HG02763 (cell line): Measurements from ENCODE around the gene ASXL1.
"Not testable (repeated sequence)": the region's sequence is repeated elsewhere in the genome, so short reads cannot be mapped to it uniquely, and the experiment has no call there.

Experiments used
- ATAC-seq: cut with Tn5 transposase; IDR thresholded peaks from one replicate; pipeline ENCODE4 v1.9.1; 2021; ENCODE audit warnings: mild to moderate bottlenecking, moderate library complexity; ENCODE audit not compliant: unreplicated experiment

ASXL1 gene

DNA sequence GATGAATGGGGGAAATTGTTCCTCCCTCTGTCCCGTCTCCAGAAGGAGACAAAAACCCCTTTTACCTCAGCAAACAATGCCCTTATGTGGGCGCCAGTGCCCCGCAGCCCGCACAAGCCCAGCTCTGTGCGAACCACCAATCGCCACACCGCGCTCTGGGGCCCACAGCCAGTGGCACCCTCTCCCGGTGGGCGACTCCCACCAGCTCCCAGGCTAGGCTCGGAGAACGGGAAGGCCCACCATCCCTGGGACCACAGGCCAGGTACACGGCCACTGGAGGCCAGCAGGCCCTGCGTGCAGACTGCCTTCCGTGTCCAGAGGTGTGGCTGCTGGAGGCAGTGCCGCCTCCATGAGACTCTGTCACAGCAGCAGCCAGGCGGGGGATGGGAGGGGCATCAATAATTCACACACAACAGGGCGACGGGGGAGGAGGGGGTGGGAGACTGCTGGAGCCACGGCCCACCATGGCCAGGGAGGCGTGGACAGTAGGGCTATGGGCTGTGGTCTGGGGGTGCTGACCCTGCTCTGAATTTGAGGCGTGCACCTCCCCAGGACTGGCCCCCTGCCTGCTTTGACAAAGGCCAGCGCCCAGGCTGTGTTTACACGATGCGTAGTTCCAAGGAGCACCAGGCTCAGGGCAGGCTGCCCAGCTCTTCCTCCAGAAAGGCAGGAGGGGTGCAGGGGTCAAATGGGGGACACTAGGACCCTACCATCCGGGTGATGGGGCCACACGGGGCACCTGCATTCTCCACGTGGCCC, 105.7 kb downstream of the ASXL1 start:
- no peak for ATAC-seq

DNA sequence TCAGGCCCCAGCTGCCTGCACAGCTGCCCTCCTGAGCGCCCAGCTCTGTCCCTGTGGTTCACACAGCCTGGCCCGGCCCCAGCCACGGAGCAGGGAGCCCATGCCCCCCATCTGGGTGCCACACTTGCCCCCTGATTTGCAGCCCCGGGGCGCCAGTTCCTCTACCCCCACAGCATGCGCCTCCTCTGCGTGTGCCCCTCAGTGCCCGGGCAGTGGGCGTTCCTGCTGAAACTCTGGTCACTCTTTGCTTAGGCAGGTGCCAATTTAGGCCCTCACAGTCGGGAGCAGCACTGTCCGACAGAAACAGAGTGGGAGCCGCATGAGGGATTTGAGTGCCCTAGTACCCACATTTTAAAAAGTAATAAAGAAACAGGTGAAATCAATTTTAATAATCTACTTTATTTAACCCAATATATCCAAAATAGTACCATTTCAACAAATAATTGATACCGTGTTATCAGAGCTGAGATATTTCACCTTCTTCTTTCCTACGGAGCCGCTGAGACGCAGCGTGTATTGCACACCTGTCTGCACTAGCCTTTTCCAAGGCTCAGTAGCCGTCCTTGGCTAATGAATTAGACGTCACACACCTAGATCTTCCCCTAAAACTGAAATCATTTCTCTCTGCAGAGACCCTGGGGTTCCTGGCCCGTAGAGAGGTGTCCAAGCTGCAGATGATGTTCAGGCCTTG, 106.4 kb downstream of the ASXL1 start:
- ATAC-seq: no peak

DNA sequence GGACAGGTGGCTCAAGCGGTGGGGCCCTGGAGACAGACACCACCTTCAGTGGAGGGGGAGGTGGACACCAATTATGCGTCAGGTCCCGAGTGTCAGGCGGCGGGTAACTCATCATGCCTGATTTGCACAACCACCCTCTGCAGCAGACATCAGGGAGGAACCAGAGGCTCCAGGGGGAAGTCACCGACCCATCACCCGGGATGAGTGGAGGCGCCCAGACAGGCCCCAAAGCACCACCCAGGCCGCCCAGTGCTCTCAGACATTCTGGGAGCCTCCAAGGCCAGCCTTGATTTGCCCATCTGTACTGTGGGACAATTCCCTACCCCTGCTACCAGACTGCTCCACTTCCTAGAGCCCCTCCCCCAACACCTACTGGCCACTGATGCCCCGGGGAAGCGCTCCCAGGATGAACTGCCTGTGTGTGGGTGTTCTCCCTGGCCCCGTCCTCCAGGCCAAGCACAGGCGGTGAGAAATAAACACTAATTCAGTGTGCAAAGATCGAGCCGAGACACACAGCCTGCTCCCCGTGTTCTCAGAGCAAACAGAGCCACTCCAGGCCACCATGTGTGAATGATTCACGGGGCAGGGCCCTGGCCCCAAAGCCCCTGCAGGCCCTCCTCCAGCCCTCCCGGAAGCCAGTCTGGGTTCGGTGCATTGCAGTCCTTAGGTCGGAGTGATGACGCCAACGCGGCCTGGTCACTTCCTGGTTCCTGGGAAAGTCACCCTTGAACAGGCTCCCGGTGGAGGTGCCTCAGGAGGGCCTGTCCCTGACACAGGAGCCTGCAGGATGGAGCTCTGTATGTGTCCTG, 107.2 kb downstream of the ASXL1 start:
- ATAC-seq: no peak

DNA sequence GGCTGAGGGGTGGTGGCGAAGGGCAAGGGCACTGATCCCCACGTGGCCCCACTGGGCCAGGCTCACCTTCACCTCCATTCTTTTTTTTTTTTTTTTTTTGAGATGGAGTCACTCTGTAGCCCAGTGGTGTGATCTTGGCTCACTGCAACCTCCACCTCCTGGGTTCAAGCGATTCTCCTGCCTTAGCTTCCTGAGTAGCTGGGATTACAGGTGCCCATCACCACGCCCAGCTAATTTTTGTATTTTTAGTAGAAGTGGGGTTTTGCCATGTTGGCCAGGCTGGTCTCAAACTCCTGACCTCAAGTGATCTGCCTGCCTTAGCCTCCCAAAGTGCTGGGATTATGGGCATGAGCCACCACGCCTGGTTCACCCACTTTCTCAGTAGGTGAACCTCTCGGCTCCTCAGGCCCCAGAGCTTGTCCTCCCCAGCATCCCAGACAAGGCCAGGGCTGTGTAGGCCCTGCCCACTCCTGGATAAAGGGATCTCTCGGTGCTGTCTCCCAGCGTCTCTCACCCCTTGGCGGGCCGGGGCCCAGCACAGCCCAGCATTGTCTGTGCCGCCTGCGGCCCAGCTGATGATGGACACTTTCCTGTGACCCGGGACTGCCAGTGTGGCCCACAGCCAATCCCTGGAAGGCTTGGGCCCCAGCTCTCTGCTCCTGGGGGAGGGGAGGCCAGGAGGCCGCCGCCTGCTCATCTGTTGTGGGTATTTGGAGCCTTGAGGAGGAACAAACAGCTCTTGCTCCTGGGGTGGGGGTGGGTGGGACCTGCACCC, 108.0 kb downstream of the ASXL1 start:
- not testable (repeated sequence) for ATAC-seq

DNA sequence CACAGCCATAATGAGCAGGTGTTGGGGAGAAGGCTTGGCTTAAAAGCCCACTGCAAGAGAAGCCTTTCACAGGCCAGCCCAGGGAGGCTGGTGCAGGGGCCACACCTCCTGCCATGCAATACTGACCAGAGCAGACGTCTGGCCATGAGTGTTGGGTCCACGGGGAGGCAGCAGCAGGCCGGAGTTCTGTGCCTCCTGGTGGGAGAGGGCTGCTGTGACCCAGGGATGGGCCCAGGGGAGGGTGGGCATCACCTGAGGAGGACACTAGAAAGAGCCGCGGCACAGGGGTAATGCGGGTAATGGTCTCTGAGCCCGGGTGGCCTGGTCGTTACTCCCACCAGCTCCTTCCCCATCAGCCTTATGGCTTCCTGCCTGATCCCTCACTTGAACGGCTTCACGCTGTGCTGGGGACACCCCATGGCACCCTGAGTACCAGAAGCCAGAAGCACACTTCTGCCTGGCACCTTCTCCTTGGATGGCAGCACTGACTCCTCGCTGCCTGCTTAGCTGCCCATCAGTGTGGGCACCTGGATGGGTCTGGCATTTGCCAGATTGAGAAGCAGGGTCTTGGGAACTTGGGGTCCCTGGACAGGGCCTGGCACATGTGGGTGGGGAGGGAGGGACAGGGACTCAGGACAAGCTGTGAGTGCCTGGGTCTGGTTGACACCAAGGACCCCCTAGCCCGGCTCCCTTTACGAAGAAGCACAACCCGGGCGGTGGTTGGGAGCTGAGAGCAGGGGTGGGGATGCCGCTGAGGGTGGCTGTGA, 108.8 kb downstream of the ASXL1 start:
- ATAC-seq: no peak

DNA sequence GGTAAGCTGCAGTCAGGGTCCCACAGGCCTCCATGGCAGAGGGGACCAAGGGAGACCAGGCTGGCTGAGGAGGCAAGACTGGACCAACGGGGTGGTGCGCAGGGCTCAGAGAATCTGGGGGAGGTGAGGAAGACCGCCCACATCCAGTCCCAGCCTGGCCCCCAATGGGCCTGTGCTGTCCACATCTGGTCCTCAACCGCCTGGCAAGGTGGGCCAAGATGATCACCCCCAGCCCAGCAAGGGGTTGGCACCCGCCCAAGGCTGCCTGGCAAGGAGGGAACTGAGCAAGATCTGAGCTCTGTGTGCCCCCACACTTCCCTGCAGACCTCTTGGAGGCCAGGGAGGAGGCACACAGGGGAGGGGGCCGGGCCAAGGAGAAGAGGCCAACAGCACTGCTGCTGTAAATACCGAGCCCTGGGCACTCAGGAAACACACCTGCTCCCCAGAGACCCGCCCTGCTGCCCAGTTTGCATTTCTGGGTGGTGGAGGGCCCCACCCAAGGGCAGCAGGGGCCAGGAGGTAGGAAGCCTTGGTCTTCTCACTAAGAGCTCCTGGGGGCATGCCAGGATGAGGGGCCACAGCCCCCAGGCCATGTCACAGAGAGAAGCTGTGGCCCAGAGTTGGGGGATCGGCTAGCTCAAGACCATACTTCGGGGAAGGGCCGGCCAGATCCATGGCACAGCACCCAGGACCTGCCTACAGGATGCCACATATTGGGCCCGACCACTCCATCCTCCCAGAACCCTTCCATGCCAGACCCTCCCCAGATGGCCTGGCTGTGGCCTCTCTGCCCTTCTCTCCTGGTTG, 109.6 kb downstream of the ASXL1 start:
- no peak for ATAC-seq

DNA sequence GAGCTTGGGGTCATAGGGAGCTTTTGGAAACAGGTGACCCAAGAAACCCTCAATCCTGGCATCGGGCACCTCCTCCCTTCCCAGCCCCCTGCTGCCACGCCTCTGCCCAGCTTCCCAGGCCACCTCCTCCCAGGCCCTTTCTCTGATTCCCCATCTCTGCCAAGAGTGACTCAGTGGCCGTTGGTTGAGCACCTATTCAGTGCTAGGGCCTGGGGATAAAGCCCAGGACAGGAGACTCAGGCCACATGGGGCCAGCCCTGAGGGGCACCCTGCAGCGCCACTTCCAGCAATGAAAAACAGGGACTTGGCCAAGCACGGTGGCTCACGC, 110.1 kb downstream of the ASXL1 start:
- ATAC-seq: no peak

DNA sequence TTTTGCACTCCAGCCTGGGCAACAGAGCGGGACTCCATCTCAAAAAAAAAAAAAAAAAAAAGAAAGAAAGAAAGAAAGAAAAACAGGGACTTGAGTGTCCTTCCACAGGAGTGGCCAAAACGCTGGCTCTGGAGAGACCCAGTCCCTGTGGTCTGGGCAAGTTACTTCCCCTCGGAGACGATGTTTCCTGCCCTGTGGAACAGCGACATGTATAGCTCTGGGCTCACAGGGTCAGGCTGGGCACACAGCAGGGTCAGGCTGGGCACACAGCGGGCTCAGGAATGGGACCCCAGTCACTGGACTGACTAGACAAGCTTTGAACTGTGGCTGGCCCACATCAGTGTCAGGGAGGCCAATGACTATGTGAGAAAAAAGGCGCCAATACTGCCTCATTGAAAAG, 110.7 kb downstream of the ASXL1 start:
- no peak for ATAC-seq

DNA sequence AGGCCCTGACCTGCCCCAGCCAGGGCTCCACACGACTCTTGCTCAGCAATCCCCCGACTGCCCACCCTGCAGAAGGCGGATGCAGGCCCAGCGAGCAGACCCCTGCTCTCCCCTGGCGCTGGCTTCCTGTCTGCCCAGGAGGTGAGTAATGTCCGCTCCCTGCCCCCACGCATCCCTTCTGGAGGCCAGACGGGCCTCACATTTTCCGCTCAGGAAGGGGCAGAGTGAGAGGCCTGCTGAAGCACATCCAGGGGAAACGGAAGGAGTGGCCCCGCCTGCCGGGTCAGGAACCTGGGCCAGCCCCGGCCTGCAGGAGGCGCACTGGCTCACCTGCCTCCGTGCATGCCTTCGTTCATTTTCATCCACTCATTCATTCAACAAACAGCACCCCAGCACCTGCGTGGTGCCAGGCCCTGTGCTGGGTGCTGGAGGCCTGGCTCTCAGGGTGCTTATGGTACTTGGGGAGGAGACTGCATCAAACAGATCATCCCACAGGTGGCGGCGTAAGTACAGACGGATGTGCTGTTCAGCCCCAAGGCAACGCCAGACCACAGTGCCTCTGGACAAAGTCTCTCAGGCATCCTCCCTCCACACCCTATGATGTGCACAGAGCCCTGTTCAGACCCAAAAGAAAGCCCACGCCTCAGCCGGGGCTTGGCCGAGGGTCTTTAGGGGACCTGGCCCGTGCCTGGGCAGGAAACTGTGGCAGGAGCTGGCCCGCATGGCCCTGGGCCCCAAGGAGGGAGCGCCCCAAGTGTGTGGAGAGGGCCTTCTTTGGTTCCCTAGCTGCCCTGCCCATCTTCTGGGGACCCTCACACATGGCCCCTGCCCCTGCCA, 112.1 kb downstream of the ASXL1 start:
- no peak for ATAC-seq

DNA sequence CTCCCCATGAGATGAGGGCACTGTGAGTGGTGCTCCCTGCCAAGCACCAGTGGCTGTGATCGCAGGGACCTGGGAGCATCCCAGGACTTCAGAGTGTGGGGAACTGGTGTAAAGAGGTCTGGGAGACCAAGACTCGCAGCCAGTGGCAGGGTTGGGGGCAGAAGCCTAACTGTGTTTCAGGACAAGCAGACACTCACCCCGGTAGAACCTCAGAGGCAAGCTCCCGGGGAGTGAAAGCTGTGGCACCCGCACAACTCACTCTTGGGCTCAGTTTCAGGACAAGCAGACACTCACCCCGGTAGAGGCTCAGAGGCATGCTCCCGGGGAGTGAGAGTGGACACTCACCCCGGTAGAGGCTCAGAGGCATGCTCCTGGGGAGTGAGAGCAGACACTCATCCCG, 112.8 kb downstream of the ASXL1 start:
- ATAC-seq: no peak

DNA sequence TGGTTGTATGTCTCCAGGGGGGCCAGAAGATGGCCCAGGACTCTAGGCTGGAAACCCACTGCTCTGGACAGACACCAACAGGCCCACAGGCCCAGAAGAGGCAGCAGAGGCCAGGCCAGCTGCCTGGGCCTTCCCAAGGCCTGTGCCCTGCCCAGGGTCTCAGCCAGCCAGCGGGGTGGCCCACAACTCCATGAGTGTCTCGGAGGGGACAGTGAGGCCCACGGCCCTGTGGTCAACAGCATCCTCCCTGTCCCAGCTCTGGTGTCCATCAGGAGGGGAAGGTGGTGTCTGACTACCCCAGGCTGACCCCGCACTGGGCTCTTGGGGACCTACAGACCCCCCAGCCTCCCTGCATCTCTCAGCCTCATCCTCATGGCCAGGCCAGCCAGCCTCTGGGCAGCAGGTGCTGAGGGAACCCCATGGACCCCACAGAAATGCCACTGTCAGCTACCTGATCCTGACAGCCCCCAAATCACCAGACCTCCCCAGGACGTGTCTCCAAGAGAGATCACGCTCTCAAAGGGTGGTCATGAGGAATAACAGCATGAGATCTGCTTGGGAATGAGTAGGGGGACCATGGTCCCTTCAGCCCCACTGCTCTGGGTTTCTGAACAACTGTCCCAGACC, 114.6 kb downstream of the ASXL1 start:
- ATAC-seq: no peak

DNA sequence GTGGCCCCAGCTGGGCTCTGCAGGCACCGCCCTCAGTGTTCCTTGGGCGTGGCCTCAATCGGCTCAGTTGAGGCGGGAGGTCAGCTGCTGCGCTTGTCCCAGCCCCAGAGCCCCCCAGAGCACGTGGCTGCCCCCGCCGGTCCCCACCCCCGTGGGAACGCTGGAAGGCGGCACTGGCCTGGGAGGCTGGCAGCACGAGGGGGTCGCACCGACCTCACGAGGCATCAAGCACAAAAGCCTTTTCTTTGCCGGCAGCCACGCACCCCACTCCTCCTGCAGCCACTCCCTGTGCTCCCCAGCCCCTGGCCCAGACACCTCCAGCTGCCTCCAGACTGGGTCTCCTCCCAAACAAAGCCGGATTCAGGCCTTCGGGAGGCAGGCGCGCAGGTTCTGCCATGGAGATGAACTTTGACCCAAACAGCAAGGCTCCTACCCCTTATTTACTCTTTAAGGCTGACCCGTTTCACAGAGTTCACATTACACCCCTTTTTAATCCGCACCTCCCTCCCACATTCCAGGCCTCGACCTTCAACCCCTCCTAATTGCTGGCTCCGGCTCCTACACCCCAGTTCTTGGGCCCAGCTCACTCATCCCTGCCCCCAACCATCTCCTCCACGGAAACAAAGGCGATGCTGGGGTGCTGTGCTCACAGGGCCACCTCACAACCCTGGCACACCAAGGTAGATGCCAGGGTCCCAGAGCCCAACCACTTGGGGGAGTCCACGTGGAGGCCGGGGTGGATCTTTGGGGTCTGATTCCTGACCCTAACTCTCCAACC, 115.3 kb downstream of the ASXL1 start:
- no peak for ATAC-seq

DNA sequence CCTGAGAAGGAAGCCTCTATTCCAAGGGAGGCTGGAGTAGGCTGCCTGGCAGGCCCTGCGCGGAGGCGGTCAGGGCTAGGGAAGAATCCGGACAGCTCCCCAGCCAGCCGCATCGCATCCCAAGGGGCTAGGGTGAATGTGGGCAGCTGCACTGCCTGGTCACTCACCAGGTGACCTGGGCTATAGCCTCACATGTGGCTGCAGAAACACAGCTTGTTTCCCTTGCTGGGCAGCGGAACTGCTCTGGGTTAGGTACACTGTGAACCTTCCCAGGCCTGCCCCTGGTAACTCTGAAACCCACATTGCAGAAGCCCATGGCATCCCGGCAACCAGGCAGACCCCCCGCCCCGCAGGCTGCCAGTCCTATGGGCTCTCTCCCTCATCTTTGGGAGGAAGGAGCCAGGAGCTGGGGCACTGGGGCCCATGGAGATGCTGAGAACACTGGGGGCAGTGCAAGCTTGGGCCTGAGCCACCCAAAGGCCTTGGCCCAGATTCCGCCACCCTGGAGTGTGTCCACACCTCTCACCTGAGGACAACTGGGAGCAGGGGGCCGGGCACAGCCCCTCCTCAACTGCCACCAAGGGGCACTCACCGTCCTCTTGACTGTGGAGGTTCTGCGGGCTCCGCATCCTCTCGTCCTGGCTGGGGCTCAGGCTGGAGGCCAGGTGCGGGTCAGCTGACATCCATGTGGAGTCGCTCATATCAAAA, 116.0 kb downstream of the ASXL1 start:
- ATAC-seq: no peak

DNA sequence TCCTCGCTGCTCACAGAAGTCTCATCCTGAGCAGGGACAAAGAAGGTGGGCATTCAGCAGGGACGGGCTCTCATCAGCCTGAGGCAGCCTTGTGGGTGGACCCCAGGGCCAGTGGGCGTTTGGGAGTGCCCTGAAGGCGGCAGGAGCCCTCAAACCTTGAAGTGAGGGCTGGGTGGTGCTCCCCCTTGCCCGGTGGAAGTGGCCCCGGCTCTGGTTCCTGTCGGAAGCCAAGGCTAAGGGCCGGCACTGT, 116.5 kb downstream of the ASXL1 start:
- no peak for ATAC-seq

DNA sequence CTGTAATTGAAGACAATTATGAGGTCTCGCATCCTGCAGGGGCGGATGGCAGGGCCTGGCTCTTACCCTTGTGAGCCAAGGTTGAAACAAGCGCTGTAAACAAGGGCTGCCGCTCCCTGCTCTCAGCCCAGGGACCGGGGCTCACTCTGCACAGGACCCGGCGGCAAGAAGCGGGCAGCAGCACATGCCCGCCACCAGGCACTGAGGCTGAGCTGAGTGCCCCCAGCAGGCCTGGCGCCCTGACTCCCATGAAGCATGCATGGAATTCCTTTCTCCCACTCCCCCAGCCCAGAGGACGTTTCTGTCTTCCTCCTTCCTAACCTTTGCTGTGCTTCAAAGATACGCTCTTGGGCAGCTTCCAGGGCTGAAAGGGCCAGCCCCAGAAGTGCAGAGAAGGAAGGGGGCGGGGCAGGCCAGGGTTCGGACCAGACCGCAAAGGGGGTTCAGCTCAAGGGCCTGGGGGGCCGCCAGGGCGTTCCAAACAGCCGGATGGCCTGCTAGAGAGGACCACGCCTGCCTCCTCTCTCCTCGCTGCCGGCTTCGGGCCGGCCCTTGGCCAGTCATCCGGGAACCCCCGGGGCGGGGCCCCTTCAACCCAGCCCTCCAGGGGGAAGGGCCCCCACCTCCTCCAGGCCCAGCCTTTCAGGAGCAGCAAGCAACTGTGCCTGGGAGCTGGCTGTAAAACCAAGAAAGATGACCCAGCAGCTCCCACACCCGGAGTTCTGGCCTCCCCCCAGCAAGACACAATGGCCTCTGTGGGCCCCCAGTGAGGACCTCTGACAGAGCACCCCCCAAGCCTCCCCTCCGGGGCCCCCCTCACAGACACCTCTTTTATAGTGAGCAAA, 117.1 kb downstream of the ASXL1 start:
- ATAC-seq: no peak
